HG02763 (cell line): ENCODE data around the gene EYA4.

ENCODE experiments used
- ATAC-seq: cut with Tn5 transposase; IDR thresholded peaks from one replicate; pipeline ENCODE4 v1.9.1; 2021; ENCODE audit warnings: mild to moderate bottlenecking, moderate library complexity; ENCODE audit not compliant: unreplicated experiment

The EYA4 gene

DNA sequence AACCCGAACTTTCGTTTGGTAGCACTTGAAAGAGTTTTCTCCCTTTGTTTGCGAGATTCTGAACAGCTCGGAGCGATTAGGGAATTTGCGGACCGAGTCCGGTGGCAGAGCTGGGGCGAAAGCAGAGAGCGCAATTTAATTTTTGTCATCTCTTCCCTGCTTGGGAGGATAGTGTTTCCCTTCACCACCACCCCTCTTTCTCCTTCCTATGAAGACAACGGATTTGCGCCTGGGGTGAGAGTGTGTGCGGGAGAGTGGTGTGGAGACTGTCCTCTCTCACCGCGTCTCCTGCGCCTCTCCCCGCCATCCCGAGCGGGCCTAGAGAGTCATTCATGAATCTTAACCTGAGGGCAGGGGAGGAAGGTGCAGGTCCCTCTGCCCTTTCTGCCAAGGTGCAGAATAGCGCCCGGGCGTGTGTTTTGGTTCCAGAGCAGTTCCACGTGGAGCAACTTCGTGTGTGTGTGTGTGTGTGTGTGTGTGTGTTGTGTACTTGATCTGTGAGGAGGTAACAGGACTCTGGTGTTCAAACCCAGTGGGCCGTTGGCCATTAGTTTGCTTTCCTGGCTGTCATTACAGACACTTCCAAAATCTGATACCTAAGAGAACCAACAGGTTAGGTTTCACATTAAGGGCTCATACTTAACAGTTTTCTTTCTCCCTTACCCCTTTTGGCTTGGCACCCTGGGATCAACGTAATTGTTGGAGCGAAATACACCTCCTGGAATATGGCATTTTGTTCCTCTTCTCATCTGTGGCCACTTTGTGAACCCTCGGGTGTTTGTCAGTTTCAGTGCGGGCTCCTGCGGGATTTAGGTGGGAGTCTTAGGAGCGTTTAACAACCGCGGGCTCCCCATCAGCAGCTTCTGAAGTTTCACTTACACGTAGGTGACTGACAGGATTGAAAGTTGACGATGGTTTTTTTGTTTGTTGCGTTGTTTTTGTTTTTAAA, 1.8 kb downstream of the EYA4 start:
- ATAC-seq: no peak

GRCh38 chr6:133243723-133244305, 2.7 kb downstream of the EYA4 start:
- no peak for ATAC-seq

GRCh38 chr6:133244519-133244918, 3.4 kb downstream of the EYA4 start:
- no peak for ATAC-seq

DNA sequence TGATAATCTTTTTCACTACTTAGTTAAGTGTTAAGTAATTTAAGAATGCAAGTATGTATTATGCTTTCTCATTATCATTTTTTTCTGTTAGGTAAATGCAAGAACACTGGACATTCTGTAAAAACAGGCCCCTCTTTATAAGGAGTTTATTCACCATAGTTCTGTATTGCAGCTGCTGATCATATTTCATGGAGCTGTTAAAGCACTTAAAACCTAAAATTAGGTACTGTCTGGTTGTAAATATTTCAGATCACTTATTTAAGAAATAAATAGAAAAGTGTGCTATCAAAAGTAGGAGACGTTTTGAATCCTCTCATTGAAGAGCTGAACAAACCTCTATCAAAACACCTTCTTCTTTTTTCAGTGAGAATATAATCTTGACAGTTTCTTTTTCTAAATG, 3.9 kb downstream of the EYA4 start:
- ATAC-seq: no peak

- ATAC-seq: no peak
Observed at GRCh38 chr6:133245422-133245903, 4.3 kb downstream of the EYA4 start.

GRCh38 chr6:133247581-133247980, 6.4 kb downstream of the EYA4 start:
- no peak for ATAC-seq

DNA sequence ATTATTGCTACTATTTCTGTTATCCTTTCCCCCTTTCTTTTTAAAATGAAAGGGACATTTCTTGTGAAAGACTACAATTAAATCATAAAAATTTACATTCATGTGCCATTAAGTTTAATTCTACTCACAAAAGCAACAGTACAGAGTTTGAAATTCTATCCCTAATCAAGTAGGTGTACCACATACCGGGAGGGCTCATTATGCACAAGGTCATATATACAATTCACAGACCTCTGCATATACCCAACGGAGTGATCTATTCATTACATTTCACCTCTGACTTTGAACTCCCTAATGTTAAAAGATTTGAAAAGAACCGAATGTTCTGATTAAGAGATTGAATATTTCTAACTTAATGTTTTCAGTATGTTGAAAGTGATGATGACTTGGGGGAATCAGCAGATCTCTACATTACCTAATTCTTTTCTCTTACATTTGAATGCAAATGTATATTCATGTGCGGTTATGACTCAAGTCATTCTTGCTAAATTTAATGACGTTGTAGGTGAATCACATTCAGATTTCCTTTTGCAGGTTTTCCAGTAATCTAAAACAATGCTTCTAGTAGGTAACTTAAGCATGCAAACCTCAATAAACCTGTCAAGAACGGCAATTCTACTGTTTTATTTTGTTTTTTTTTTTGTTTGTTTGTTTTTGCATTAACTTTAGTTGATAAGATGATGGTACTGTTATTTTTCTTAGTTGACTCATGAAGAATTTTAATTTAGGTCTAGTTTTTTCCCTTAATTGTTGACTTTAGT, 7.3 kb downstream of the EYA4 start:
- no peak for ATAC-seq

GRCh38 chr6:133251688-133252087, 10.5 kb downstream of the EYA4 start:
- no peak for ATAC-seq

GRCh38 chr6:133254552-133255228, 13.5 kb downstream of the EYA4 start:
- ATAC-seq: no peak

- ATAC-seq: no peak
Observed at GRCh38 chr6:133257545-133258105, 16.5 kb downstream of the EYA4 start.

DNA sequence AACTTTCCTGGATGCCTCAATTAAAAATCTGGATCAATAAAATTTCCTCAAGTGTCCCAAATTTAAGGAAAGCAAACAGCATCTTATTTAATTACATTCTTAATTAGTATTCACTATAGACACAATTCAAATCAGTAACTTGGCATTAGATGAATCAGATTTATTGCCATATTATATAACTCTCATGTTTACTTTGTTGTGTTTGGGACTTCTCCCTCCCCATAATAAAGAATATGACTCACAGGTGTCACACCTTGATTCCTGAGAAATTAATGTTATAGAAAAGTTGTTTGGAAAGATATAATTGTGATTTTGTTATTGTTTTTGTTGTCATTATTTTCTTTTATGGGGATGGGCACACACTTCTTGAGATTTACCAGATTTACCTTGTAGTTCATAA, 18.4 kb downstream of the EYA4 start:
- no peak for ATAC-seq

DNA sequence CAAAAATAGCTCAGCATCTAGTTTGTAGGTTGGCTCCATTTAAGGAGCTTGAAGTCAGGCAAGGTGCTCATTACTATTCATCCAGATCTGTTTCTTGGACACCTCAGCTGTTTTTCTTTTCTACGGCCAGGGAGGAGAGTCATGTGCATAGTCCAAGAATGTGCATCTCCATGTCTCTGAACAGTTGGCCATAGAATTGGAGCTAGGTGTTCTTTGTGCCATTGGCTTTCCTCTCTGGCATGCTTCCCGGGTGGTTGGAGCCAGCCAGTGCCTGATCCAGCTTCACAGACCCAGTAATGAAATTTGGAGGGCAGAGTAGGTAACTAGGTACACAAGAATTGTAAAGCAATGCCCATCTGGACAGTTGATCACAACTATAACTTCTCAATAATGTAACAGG, 21.6 kb downstream of the EYA4 start:
- no peak for ATAC-seq

DNA sequence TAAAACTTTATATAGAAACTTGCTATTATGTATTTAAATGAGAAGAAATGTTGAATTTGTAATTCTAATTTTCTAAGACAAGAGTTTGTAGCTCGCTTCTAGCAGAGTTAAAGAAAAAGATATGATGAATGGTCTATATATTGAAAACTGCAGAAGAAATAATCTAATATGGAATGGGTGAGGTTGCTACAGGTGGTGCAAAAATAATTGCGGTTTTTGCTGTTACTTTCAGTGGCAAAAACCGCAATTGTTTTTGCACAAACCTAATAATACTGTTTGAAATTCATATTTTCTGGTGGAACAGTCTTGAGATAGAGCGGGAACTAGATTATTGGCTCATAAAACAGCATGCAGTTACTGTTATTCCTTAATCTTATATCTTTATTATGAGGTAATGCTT, 23.9 kb downstream of the EYA4 start:
- no peak for ATAC-seq

GRCh38 chr6:133266186-133266585, 25.0 kb downstream of the EYA4 start:
- no peak for ATAC-seq

DNA sequence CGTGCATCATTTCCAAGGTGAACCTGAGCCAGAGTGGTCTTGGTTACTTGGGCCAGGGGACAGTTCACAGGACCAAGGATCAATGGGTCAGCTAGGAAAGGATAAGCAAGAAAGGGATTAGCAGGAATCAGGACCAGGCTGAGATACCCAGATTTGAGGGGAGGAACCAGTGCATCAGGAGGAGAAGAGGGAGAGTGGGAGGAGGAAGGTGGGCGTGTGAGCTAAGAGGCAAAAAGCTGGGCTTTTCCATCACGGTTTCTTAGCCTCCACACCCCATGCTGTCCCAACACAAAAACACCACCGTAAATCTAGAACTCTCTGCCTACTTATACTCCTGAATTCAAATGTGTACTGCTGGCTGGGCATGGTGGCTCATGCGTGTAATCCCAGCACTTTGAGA, 27.5 kb downstream of the EYA4 start:
- ATAC-seq: no peak

DNA sequence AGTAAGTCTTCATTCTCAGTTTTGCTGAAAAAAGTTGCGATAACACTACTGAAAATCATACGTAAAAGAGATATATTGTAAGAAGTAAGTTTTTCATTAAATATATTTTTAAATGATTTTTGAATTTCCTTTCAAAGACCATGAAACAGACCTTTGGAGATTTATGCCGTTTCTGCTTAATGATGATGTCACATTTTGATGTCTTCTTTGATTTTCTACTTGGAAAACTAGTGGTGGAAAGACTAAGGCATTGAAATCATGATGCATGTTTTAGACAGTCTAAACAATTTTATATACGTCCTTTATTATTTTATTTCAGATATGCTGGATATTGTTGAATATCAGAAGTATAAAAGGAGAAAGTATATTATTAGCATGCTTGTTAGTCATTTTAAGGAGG, 33.7 kb downstream of the EYA4 start:
- no peak for ATAC-seq

GRCh38 chr6:133275213-133275612, 34.1 kb downstream of the EYA4 start:
- ATAC-seq: no peak

GRCh38 chr6:133277228-133277899, 36.2 kb downstream of the EYA4 start:
- no peak for ATAC-seq

DNA sequence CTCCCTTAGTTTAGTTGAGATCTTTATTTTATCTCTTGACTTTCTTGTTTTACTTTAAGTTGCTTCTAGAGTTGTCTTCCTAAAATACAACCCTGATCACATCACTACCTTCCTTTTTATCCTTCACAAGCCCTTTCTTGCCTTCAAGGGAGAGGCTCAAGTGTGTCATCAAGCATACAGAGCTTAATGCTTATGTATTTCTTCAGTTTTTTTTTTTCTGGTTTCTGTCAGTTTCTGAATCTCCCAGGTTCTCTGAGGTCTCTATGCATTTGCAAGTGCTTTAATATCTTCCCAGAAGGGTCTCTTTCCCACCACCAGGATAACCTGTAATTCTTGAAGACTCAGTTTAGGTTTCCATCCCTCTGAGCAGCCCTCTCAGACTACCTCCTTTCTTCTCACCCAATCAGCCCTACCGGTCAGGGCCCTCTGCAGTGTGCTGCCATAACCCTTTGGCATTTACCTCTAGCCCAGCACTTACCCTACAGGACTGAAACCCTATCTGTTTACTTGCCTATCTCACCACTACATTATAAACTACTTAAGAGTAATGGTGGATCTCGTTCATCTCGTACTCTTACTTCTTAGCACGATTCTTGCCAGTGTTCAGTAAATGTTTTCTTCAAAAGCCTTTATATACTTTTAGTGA, 36.9 kb downstream of the EYA4 start:
- no peak for ATAC-seq

GRCh38 chr6:133286765-133287164, 45.6 kb downstream of the EYA4 start:
- no peak for ATAC-seq
